HG02610 (cell line): ENCODE results near the gene RPP40.
"Not testable (repeated sequence)": the region's sequence is repeated elsewhere in the genome, so short reads cannot be mapped to it uniquely, and the experiment has no call there.

ENCODE experiments used
- ATAC-seq: cut with Tn5 transposase; IDR thresholded peaks from one replicate; pipeline ENCODE4 v1.9.1; 2021; ENCODE audit warnings: mild to moderate bottlenecking, moderate library complexity; ENCODE audit not compliant: unreplicated experiment

Gene RPP40

GRCh38 chr6:5023923-5024322, 20.1 kb upstream of the RPP40 start:
- ATAC-seq, result no peak

- no peak for ATAC-seq
Measured at GRCh38 chr6:5020142-5020541, 16.3 kb upstream of the RPP40 start.

DNA sequence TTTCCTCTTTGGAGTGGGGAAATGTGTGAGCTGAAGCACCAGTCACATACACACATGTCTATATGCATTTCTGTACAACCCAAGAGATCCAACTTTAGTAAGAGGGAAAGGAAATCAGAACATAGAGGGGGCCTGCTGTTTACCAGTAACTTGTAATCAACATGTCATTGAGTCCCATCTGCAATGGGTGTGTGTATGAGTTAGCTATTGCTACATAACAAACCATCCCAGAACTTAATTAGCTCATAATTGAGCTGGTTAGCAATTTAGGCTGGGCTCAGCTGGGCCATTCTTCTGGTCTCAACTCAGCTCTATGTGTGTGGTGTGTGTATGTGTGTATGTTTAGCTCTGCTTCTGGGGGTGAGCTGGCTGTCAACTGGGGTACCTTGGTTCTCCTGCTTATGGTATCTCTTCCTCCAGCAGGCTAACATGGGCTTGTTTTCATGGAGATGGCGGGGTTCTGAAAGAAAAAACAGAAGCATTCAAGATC, 10.3 kb upstream of the RPP40 start:
- ATAC-seq, result no peak

DNA sequence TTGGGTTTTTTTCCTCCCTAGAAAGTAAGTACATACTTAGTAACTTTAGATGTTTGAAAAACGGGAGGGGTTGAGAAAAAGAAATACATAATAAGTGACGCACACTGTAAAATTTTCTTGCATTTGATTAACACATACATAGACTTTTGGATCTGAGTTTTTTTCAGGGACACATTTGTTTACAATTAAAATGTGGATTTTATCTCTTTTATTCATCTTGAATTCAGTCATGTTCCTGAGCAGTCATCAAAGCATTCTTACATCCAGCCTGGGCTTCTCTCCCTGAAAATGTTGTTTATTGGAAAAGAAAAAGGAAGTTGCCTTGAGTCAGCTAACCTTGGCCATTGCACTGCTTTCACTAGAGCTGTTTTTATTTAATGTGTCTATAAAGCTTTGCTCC, 8.7 kb upstream of the RPP40 start:
- ATAC-seq, result no peak

DNA sequence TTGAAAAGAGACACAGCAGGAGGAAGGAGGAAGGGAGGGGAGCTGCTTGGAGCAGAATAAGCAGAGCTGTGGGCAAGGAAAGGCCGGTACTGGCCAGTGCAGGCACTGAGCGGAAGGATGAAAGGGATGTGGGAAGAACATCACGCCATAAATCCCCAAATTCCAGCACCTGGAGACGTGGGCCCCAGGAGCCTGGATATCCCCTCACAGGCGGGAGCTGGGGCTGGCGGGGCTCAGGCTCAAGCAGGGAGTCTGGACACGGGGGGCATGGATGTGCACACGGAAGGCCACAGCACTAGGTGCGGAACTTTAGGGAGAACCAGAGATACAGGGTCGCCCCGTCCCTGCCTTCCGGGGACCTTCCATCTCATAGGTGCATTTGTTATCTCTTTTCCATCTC, 7.5 kb upstream of the RPP40 start:
- no peak for ATAC-seq

DNA sequence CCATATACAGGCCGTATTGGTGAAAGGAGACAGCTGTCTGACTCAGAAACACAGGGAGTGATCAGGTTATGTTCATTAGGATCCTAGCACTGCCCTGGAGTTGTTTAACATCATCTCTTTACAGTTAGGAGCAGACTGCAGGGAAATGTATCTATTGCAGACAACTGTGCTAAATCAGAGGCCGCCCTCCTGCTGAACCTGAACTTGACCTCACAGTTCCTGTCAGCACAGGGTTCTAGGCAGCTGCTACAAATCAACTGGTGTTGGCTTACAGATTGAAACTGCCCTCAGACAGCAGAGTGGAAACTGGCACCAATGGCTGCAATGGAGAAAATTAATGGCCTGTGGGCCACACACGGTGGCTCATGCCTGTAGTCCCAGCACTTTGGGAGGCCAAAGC, 3.7 kb upstream of the RPP40 start:
- no peak for ATAC-seq

DNA sequence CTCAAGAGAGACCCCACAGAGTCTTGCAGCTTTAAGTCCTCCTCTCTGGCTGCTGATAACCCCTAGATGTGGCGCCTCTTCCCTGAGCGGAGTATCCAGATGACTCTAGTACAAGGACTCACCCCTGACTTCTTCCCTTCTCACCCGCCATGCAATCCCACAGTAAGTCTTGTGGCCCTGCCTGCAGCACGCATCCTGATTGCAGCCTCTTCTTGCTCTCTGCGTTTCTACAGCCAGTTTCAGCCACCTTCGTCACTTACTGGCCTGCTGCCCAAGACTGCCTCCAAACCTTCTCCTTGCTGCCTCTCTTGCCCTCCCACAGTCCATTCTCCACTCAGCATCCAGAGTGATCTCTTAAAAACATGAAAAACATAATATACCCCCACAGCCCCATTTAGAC, 2.4 kb upstream of the RPP40 start:
- no peak for ATAC-seq

DNA sequence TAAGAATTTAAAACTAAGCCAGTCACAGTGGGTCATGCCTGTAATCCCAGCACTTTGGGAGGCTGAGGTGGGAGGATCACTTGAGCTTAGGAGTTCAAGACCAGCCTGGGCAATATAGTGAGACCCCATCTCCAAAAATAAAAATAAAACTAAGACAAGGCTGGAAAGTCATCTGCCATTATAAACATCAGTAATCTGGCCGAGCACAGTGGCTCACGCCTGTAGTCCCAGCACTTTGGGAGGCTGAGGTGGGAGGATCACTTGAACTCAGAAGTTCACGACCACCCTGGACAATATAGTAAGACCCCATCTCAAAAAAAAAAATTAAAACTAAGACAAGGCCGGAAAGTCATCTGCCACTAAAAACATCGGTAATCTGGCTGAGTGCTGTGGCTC, 1.2 kb upstream of the RPP40 start:
- not testable (repeated sequence) for ATAC-seq

DNA sequence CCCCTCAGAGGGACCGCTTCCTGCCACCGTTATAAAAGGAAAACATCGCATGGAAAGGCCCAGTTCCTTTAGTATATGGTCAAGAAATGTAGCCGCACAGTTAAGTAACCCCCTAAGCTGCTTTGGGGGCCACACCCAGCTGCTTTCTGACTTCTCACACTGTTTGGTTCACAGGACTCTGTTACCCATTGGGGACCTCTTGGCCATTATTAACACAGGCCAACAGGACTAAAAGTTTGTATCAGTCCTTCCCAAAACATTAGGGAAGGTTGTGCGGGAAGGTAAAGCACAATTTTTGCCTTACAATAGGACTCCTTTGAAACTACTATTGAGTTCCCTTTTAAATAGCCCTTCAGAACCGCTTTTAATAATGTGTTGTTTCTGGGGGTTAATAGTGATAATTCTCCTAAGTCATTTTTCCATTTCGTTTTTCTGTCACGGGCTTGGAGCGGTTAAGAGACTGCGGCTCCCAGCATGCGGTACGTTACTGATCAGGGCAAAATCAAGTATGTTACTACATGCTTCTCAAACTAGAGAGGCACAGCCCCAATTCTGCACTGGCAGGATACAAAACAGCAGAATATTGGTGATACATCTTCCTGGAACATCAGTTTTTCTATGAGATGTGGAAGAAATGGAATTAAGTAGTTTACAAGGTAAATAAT, 668 bp upstream of the RPP40 start:
- no peak for ATAC-seq

- ATAC-seq, result no peak
Measured at GRCh38 chr6:4999586-4999985, 4.3 kb downstream of the RPP40 start.

GRCh38 chr6:4997862-4998261, 6.0 kb downstream of the RPP40 start:
- no peak for ATAC-seq

GRCh38 chr6:4994741-4995140, 9.1 kb downstream of the RPP40 start:
- no peak for ATAC-seq

- ATAC-seq, result no peak
Measured at GRCh38 chr6:4987432-4987831, 16.4 kb downstream of the RPP40 start.

- no peak for ATAC-seq
Measured at GRCh38 chr6:4986999-4987398, 16.8 kb downstream of the RPP40 start.

GRCh38 chr6:4983322-4983721, 20.5 kb downstream of the RPP40 start:
- no peak for ATAC-seq

GRCh38 chr6:4981761-4982160, 22.1 kb downstream of the RPP40 start:
- ATAC-seq, result no peak

- ATAC-seq, result no peak
Measured at GRCh38 chr6:4979426-4979825, 24.4 kb downstream of the RPP40 start.

- no peak for ATAC-seq
Measured at GRCh38 chr6:4977468-4977867, 26.4 kb downstream of the RPP40 start.

- ATAC-seq, result no peak
Measured at GRCh38 chr6:4975506-4975905, 28.3 kb downstream of the RPP40 start.

DNA sequence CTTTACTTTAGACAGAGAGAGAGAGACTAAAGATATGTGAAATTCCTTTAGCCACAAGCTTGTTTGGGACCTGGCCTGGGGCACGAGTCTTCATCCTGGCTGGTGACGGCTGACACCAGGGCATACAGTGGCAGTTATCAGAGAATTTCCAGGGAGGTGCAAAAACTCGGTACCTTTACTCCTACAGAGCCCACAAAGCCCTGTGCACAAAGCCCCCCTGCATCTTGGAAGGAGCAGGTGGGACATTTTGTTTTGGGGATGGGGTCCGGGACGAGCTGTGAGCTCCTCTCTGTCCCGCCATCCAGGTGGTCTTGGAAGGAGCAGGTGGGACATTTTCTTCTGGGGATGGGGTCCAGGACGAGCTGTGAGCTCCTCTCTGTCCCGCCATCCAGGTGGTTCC, 28.9 kb downstream of the RPP40 start:
- ATAC-seq, result no peak

DNA sequence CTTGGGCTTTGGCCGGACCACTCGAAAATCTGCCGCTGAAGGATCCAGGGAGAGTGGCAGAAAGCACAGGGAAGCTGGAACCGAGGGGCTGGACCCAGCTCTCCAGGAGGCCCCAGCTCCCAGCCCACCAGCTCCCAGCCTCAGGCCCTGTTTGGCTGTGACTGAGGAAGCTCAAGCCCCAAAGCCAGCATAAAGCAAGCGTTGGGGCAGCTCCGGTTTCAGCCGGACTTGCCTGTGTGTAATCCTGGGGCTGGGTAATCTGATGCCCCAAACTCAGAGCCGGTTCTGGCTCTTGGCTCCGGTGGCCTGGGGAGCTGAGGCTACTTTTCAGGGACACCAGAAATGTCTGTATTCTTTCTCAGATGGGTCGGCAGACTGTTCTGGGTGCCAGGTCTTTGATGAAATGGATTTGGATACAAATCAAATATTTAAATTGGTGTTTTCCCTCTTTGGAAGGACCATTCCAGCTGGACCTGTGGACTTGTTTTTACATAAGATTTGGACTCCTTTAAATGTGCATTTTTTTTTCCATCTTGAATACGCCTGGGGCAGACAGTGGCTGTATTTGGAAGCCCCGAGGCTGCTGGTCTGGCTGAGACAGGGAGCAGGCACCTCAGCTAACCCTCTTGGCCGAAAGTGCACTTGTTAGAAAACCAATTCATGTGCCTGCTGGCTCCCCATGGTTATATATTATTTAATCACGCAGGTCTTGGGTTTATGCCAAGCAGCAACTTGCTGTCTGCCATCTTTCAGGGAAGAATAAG, 29.7 kb downstream of the RPP40 start:
- ATAC-seq, result no peak

DNA sequence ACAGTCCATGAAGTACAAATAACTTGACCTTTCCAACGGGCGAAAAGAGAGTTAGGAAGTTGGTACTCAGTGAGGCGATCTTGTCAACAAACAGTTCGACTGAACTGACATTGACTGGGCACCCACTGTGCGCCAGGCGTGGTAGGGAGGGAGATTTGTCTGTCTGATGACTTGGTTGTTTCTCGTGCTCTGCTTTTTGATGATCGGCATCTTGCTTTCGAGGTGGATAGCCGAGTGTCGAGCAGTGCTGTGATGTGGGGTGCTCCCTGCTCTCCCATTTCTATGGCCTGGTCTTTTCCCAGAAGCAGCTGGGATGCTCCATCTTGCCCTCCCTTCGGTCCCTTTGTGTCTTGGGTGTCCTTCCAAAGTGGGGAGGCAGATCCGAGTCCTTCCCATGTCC, 30.4 kb downstream of the RPP40 start:
- ATAC-seq, result no peak

- no peak for ATAC-seq
Measured at GRCh38 chr6:4972438-4972837, 31.4 kb downstream of the RPP40 start.
